GM18511 (cell line): ENCODE data around the gene SMU1.

Experiments used
- ATAC-seq: cut with Tn5 transposase; IDR thresholded peaks from one replicate; pipeline ENCODE4 v1.9.1; 2021; ENCODE audit warnings: mild to moderate bottlenecking, moderate library complexity; ENCODE audit not compliant: unreplicated experiment

Gene SMU1

GRCh38 chr9:33076046-33077004, at the start of gene SMU1:
Gene SMU1 (minus strand): TSS chr9:33076674. CDS start chr9:33076608, 66 bp downstream.
- ATAC-seq: peak; percentile 99

- no peak for ATAC-seq
Measured at GRCh38 chr9:33125461-33125860, 49.0 kb upstream of the SMU1 start.

GRCh38 chr9:33124751-33125381, 48.4 kb upstream of the SMU1 start:
- ATAC-seq: peak; percentile 74

GRCh38 chr9:33124046-33124445, 47.6 kb upstream of the SMU1 start:
- no peak for ATAC-seq

- ATAC-seq: no peak
Measured at GRCh38 chr9:33123407-33124031, 47.0 kb upstream of the SMU1 start.

GRCh38 chr9:33120620-33121019, 44.1 kb upstream of the SMU1 start:
- no peak for ATAC-seq

GRCh38 chr9:33117796-33118195, 41.3 kb upstream of the SMU1 start:
- no peak for ATAC-seq

GRCh38 chr9:33117306-33117705, 40.8 kb upstream of the SMU1 start:
- ATAC-seq: no peak

GRCh38 chr9:33116860-33117259, 40.4 kb upstream of the SMU1 start:
- ATAC-seq: peak; percentile 72

- ATAC-seq: no peak
Measured at GRCh38 chr9:33114746-33115145, 38.3 kb upstream of the SMU1 start.

- ATAC-seq: no peak
Measured at GRCh38 chr9:33113799-33114547, 37.5 kb upstream of the SMU1 start.

GRCh38 chr9:33112094-33112493, 35.6 kb upstream of the SMU1 start:
- no peak for ATAC-seq

- no peak for ATAC-seq
Measured at GRCh38 chr9:33111631-33112030, 35.2 kb upstream of the SMU1 start.

- ATAC-seq: no peak
Measured at GRCh38 chr9:33110686-33111085, 34.2 kb upstream of the SMU1 start.

- ATAC-seq: no peak
Measured at GRCh38 chr9:33109850-33110595, 33.5 kb upstream of the SMU1 start.

GRCh38 chr9:33109097-33109496, 32.6 kb upstream of the SMU1 start:
- no peak for ATAC-seq

- no peak for ATAC-seq
Measured at GRCh38 chr9:33108472-33108871, 32.0 kb upstream of the SMU1 start.

GRCh38 chr9:33107762-33108161, 31.3 kb upstream of the SMU1 start:
- ATAC-seq: no peak

GRCh38 chr9:33106827-33107621, 30.6 kb upstream of the SMU1 start:
- no peak for ATAC-seq
